ENCODE results near the gene SCAF1. TPM values are rescaled to one million over a fixed set of nuclear protein-coding genes. Genes with fewer than 3 reads are reported as not detected.

SCAF1 gene
- total RNA-seq, 1 experiment from 2014 or later, result 83.4 TPM

DNA sequence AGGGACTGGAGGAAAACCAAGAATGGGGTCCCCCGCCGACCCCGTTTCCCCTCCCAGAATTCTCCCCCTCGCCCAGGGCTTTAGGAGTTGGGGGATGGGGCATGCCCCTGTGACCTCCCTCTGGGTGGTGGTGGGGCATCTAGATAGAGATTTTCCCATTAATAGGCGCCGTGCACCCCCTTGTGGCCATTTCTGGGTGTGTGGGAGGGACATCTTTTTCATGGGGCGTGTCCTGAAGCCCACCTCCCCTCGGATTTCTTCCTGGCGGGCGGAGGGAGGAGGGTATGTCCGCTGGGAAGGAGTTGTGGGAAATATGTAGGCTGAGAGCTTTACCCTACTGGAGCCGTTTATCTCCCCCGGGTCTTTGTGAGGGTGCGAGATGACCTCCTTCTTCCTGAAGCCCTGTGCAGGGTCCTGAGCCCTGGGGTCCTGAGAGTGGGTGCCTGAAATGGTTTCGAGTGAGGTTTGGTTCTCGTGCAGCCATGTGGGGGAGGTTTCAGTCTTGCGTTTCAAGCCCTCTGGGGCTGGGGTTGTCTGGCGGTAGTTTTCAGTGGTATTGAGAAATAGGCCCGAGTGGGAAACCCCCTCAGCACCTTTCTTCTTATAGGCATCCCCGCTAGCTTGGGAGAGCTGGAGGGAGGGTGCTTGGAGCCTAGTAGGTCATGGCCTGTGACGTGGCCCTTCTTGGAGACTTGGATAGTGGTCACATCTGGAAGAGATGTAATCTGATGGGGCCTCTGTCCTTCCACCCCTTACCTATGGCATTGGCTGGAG is 36.1 kb downstream of the SCAF1 start:
- TF ChIP-seq, protein P1, sequence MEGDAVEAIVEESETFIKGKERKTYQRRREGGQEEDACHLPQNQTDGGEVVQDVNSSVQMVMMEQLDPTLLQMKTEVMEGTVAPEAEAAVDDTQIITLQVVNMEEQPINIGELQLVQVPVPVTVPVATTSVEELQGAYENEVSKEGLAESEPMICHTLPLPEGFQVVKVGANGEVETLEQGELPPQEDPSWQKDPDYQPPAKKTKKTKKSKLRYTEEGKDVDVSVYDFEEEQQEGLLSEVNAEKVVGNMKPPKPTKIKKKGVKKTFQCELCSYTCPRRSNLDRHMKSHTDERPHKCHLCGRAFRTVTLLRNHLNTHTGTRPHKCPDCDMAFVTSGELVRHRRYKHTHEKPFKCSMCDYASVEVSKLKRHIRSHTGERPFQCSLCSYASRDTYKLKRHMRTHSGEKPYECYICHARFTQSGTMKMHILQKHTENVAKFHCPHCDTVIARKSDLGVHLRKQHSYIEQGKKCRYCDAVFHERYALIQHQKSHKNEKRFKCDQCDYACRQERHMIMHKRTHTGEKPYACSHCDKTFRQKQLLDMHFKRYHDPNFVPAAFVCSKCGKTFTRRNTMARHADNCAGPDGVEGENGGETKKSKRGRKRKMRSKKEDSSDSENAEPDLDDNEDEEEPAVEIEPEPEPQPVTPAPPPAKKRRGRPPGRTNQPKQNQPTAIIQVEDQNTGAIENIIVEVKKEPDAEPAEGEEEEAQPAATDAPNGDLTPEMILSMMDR (IDR thresholded peaks at IDR 0.05; ENCODE audit: insufficient read depth in 1 of 2, low read depth in 1 of 2, low read length in 1 of 2, severe bottlenecking in 1 of 2, unreplicated experiment in 1 of 2), result peak; percentile 77 to 82
- intact Hi-C loops (cut with micrococcal nuclease; ENCODE audit: unreplicated experiment), result loop anchor here (2.0 to 5.0 kb wide), 3 partner anchors 65 to 189 kb away; partner anchors contain the start of genes AP2A1 and PNKP
- Mint-ChIP-seq H3K9me3 (ENCODE audit: unreplicated experiment) (no peaks in the 10 kb centered on the region), H3K27ac (ENCODE audit: unreplicated experiment) (peak overlapping the region; percentile 99), H3K4me3 (ENCODE audit: unreplicated experiment) (peak overlapping the region; percentile 78), H3K36me3 (ENCODE audit: insufficient read depth, unreplicated experiment) (peaks cover 67% of the 10 kb centered on the region), H3K27me3 (ENCODE audit: insufficient read depth, unreplicated experiment) (no peaks in the 10 kb centered on the region), H3K4me1 (ENCODE audit: low read depth, unreplicated experiment) (peaks cover 9% of the 10 kb centered on the region)
- peak overlapping the region; percentile 100 for H3K4me3 ChIP-seq (ENCODE audit: low read depth, low read length)
- peak; percentile 86 to 89 for DNase-seq
- peaks cover 15% of the 10 kb centered on the region for H3K4me1 ChIP-seq
- H3K27me3 ChIP-seq (replicated peaks; ENCODE audit: control insufficient read depth, insufficient read depth, low read length), result no peaks in the 10 kb centered on the region
- H3K36me3 ChIP-seq (ENCODE audit: control insufficient read depth, insufficient read depth, low read length), result peaks cover 2% of the 10 kb centered on the region; the same call in 1 of the 2 replicates
- POLR2A ChIA-PET, result interaction anchor here (0.5 to 2.3 kb wide), 4 partner anchors 13 to 88 kb away, joined by 4 to 15 read pairs (median 5); partner anchors contain the start of genes BCL2L12, IRF3 and RRAS
- no peaks in the 10 kb centered on the region for H3K9me3 ChIP-seq
- CTCF ChIA-PET, result interaction anchor here (0.7 to 1.9 kb wide), 4 partner anchors 35 to 202 kb away, joined by 3 to 8 read pairs (median 4); partner anchors contain the start of gene AP2A1
- TSS peak; percentile 45 for BruUV-seq (replicated peaks)

DNA sequence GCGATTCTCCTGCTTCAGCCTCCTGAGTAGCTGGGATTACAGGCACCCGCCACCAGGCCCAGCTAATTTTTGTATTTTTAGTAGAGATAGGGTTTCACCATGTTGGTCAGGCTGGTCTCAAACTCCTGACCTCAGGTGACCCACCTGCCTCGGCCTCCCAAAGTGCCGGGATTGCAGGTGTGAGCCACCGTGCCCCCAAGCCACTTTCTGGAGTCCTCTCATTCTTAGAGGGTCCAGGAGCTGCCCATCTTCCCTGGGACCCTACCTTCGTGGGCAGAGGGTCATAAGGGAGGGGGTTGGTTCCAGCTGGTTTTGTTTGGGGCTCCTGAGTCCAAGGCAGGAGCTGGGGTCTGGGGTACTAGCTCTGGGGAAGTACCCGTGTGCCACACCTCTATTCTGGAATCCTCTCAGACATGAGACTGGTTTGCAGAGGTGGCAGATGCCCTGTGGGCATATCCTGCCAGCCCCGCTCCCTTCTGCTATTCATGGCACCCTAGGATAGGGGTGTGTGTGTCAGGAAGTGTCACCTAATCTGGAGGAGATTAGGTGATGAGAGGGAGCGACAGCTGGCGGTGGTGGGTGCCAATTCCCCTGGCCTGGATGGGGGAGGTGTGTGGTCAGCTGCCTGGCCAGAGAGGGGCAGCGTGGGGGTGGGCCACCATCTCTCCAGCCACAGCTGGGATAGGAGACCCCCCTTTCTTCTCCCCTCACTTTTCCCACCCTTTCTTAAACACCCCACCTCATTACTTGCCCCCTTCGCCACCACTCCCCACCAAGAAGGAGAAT is 37.2 kb downstream of the SCAF1 start:
- peaks cover 15% of the 10 kb centered on the region for H3K4me1 ChIP-seq
- Mint-ChIP-seq H3K36me3 (ENCODE audit: insufficient read depth, unreplicated experiment) (peaks cover 75% of the 10 kb centered on the region), H3K27me3 (ENCODE audit: insufficient read depth, unreplicated experiment) (no peaks in the 10 kb centered on the region), H3K27ac (ENCODE audit: unreplicated experiment) (peak overlapping the region; percentile 52), H3K4me1 (ENCODE audit: low read depth, unreplicated experiment) (peaks cover 9% of the 10 kb centered on the region), H3K9me3 (ENCODE audit: unreplicated experiment) (no peaks in the 10 kb centered on the region), H3K4me3 (ENCODE audit: unreplicated experiment) (peak overlapping the region; percentile 78)
- H3K36me3 ChIP-seq (ENCODE audit: control insufficient read depth, insufficient read depth, low read length), result peaks cover 2% of the 10 kb centered on the region; the same call in 1 of the 2 replicates
- DNase-seq, result no peak
- no peaks in the 10 kb centered on the region for H3K27me3 ChIP-seq (replicated peaks; ENCODE audit: control insufficient read depth, insufficient read depth, low read length)
- no peak overlapping the region for H3K4me3 ChIP-seq (ENCODE audit: low read depth, low read length)
- BruUV-seq (replicated peaks), result no TSS peak
- no peaks in the 10 kb centered on the region for H3K9me3 ChIP-seq
- POLR2A ChIA-PET, result interaction anchor here (0.5 to 1.4 kb wide), 3 partner anchors 17 to 136 kb away, joined by 4 to 13 read pairs (median 5); partner anchors contain the start of gene RRAS
- TF ChIP-seq, protein P1 (IDR thresholded peaks at IDR 0.05; ENCODE audit: insufficient read depth in 1 of 2, low read depth in 1 of 2, low read length in 1 of 2, severe bottlenecking in 1 of 2, unreplicated experiment in 1 of 2), result no peak
- intact Hi-C loops (cut with micrococcal nuclease; ENCODE audit: unreplicated experiment), result loop anchor here (2.0 to 5.0 kb wide), 3 partner anchors 66 to 188 kb away; partner anchors contain the start of genes AP2A1 and PNKP
- CTCF ChIA-PET, result interaction anchor here (0.6 to 1.3 kb wide), 5 partner anchors 34 to 115 kb away, joined by 3 to 4 read pairs (median 3); partner anchors contain the start of gene RRAS

All from Caco-2 (cell line).